ENCODE data around the gene HPSE.

DNA sequence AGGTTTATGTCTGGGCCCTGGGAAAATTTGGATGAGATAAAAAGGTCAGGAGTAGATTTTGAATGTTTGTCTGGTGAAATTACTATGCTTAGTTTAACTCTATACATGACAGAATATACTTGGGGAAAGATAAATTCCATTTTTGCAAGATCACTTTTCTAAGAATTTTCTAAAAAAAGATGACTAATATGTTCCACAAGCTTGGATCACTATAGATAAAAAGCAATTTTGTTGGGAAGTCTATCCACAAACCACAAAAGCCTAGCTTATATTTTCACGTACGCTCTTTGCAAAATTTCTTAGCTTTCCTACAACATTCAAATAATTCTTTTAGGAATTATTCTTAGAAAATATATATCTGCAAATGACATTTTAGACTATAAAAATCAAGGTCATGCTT, 29.5 kb downstream of the HPSE start:
- TF ChIP-seq, protein P1, sequence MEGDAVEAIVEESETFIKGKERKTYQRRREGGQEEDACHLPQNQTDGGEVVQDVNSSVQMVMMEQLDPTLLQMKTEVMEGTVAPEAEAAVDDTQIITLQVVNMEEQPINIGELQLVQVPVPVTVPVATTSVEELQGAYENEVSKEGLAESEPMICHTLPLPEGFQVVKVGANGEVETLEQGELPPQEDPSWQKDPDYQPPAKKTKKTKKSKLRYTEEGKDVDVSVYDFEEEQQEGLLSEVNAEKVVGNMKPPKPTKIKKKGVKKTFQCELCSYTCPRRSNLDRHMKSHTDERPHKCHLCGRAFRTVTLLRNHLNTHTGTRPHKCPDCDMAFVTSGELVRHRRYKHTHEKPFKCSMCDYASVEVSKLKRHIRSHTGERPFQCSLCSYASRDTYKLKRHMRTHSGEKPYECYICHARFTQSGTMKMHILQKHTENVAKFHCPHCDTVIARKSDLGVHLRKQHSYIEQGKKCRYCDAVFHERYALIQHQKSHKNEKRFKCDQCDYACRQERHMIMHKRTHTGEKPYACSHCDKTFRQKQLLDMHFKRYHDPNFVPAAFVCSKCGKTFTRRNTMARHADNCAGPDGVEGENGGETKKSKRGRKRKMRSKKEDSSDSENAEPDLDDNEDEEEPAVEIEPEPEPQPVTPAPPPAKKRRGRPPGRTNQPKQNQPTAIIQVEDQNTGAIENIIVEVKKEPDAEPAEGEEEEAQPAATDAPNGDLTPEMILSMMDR (IDR thresholded peaks at IDR 0.05; ENCODE audit: poor library complexity): no peak
- TF ChIP-seq EZH2phosphoT487 (IDR thresholded peaks at IDR 0.05; ENCODE audit: low read depth, severe bottlenecking, unreplicated experiment) (no peak), EZH2 (IDR thresholded peaks at IDR 0.05; ENCODE audit: borderline replicate concordance) (no peak)

Measured in hepatocyte (in vitro differentiated cells).